ENCODE measurements around the gene AQP6.

Gene AQP6

GRCh38 chr12:50013361-50014147 lies 40.8 kb downstream of the AQP6 start:
- Mint-ChIP-seq H3K36me3 (ENCODE audit: insufficient read depth) (peaks cover 12% of the 10 kb centered on the region), H3K27me3 (no peaks in the 10 kb centered on the region), H3K9me3 (no peaks in the 10 kb centered on the region), H3K27ac (ENCODE audit: low read depth) (peak overlapping the region; percentile 17), H3K4me3 (no peak overlapping the region), H3K4me1 (peaks cover 7% of the 10 kb centered on the region)
- ATAC-seq (replicated peaks; ENCODE audit: extremely low read depth, poor library complexity, severe bottlenecking) (no peak), DNase-seq (ENCODE audit: low spot score in 2 of 2) (no peak)

DNA sequence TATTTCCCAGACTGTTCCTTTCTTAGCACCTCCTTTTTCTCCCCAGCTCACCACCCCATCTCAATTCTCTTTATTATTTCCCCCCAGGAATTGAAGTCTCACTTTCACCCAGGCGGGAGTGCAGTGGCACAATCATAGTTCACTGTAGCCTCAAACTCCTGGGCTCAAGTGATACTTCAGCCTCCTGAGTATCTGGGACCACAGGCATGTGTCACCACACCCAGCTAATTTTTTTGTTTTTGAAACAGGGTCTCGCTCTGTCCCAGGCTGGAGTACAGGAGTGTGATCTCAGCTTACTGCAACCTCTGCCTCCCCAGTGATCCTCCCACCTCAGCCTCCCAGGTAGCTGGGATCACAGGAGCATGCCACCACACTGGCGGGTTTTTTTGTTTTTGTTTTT lies 41.6 kb downstream of the AQP6 start:
- Mint-ChIP-seq H3K27ac (ENCODE audit: low read depth) (no peak overlapping the region), H3K4me3 (no peak overlapping the region), H3K36me3 (ENCODE audit: insufficient read depth) (peaks cover 12% of the 10 kb centered on the region), H3K9me3 (no peaks in the 10 kb centered on the region), H3K27me3 (no peaks in the 10 kb centered on the region), H3K4me1 (peaks cover 14% of the 10 kb centered on the region)
- ATAC-seq (replicated peaks; ENCODE audit: extremely low read depth, poor library complexity, severe bottlenecking) (no peak), DNase-seq (ENCODE audit: low spot score in 2 of 2) (no peak)

GRCh38 chr12:50016501-50017475 lies 44.0 kb downstream of the AQP6 start:
- no peak overlapping the region for H3K4me3 Mint-ChIP-seq
- H3K27me3 Mint-ChIP-seq: no peaks in the 10 kb centered on the region
- H3K36me3 Mint-ChIP-seq (ENCODE audit: insufficient read depth): peaks cover 8% of the 10 kb centered on the region
- DNase-seq (ENCODE audit: low spot score in 2 of 2) (no peak), ATAC-seq (replicated peaks; ENCODE audit: extremely low read depth, poor library complexity, severe bottlenecking) (no peak)
- H3K4me1 Mint-ChIP-seq: peaks cover 14% of the 10 kb centered on the region
- no peaks in the 10 kb centered on the region for H3K9me3 Mint-ChIP-seq
- no peak overlapping the region for H3K27ac Mint-ChIP-seq (ENCODE audit: low read depth)

DNA sequence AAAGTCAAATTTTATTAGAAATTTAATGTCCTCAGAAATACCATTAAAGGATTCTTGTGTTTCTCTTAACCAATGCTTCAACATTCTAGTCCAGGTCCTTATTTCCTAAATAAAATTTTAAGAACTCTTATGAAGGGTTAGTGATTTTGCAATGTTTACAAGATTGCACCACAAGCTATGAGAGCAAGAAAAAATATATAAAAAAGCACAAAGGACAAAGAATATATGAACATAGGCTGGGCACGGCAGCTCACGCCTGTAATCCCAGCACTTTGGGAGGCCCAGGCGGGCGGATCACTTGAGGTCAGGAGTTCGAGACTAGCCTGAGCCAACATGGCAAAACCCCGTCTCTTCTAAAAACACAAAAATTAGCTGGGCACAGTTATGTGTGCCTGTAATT lies 44.9 kb downstream of the AQP6 start:
- ATAC-seq (replicated peaks; ENCODE audit: extremely low read depth, poor library complexity, severe bottlenecking): no peak
- Mint-ChIP-seq H3K27ac (ENCODE audit: low read depth) (no peak overlapping the region), H3K36me3 (ENCODE audit: insufficient read depth) (peaks cover 8% of the 10 kb centered on the region), H3K4me3 (no peak overlapping the region), H3K9me3 (no peaks in the 10 kb centered on the region), H3K27me3 (no peaks in the 10 kb centered on the region), H3K4me1 (peaks cover 15% of the 10 kb centered on the region)
- no peak for DNase-seq (ENCODE audit: low spot score in 2 of 2)

DNA sequence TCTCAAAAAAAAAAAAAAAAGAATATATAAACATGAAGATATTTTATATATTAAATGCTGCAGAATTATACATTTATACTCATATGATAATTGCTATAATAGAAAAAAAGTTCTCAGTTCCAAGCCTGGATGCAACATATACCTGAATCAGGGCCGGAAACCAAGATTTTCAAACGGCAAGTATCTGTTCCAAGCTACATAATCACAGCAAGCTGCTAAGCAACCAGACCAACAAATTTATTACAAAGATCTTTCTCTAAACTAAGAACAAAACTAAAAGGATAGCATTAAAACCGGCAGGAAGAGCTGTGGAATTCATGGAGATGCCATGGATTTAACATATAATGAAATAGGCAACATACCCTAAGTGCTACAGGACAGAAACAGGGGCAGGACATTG lies 45.4 kb downstream of the AQP6 start:
- H3K4me3 Mint-ChIP-seq: no peak overlapping the region
- H3K27ac Mint-ChIP-seq (ENCODE audit: low read depth): peak overlapping the region; percentile 3
- peaks cover 8% of the 10 kb centered on the region for H3K36me3 Mint-ChIP-seq (ENCODE audit: insufficient read depth)
- DNase-seq (ENCODE audit: low spot score in 2 of 2): no peak
- H3K27me3 Mint-ChIP-seq: no peaks in the 10 kb centered on the region
- no peak for ATAC-seq (replicated peaks; ENCODE audit: extremely low read depth, poor library complexity, severe bottlenecking)
- H3K9me3 Mint-ChIP-seq: no peaks in the 10 kb centered on the region
- H3K4me1 Mint-ChIP-seq: peaks cover 19% of the 10 kb centered on the region

- ATAC-seq (replicated peaks; ENCODE audit: extremely low read depth, poor library complexity, severe bottlenecking) (no peak), DNase-seq (ENCODE audit: low spot score in 2 of 2) (no peak)
- no peak overlapping the region for H3K4me3 Mint-ChIP-seq
- H3K27me3 Mint-ChIP-seq: no peaks in the 10 kb centered on the region
- no peak overlapping the region for H3K27ac Mint-ChIP-seq (ENCODE audit: low read depth)
- H3K4me1 Mint-ChIP-seq: peaks cover 12% of the 10 kb centered on the region
- peaks cover 6% of the 10 kb centered on the region for H3K36me3 Mint-ChIP-seq (ENCODE audit: insufficient read depth)
- H3K9me3 Mint-ChIP-seq: no peaks in the 10 kb centered on the region
Observed at GRCh38 chr12:50018968-50019367, 46.2 kb downstream of the AQP6 start.

DNA sequence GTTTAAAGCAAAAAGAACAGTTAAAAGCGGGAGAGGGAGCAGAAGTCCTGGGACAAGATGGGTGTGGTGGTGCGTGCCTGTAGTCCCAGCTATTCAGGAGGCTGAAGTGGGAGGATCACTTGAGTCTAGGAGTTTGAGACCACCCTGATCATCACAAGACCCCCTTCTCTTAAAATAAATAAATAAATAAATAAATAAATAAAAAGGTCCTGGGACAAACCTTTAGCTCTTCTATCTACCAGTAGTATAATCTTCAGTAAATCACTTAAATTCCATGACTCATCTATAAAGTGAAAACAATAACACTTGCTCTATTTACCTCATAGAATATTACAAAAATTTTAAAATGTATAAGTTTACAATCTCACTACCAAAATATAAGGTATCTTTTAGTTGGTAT lies 46.8 kb downstream of the AQP6 start:
- Mint-ChIP-seq H3K9me3 (no peaks in the 10 kb centered on the region), H3K4me3 (no peak overlapping the region), H3K36me3 (ENCODE audit: insufficient read depth) (peaks cover 6% of the 10 kb centered on the region), H3K27me3 (no peaks in the 10 kb centered on the region), H3K4me1 (peaks cover 17% of the 10 kb centered on the region), H3K27ac (ENCODE audit: low read depth) (no peak overlapping the region)
- DNase-seq (ENCODE audit: low spot score in 2 of 2): no peak
- ATAC-seq (replicated peaks; ENCODE audit: extremely low read depth, poor library complexity, severe bottlenecking): no peak

DNA sequence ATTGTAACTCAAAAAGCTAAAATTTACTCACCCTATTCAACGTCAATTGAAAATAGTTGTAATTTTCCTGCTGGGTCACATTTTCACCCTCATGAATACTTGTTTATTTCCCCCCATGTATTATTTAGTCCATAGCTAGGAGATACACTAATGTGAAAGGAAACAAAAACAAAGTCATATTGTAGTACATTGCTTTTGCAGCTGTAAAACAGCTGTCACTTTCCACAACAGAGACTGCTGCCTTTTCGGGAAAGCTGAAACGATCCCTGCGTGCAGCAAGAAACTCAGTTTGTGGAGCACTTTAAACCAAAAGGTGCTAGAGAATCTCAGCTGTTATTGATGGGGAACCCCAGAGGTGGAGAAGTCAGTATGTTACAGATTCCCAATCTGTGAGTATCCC lies 48.3 kb downstream of the AQP6 start:
- H3K4me1 Mint-ChIP-seq: peaks cover 32% of the 10 kb centered on the region
- H3K4me3 Mint-ChIP-seq: no peak overlapping the region
- H3K9me3 Mint-ChIP-seq: peaks cover 6% of the 10 kb centered on the region
- H3K36me3 Mint-ChIP-seq (ENCODE audit: insufficient read depth): peaks cover 6% of the 10 kb centered on the region
- ATAC-seq (replicated peaks; ENCODE audit: extremely low read depth, poor library complexity, severe bottlenecking): no peak
- no peak overlapping the region for H3K27ac Mint-ChIP-seq (ENCODE audit: low read depth)
- H3K27me3 Mint-ChIP-seq: no peaks in the 10 kb centered on the region
- no peak for DNase-seq (ENCODE audit: low spot score in 2 of 2)

DNA sequence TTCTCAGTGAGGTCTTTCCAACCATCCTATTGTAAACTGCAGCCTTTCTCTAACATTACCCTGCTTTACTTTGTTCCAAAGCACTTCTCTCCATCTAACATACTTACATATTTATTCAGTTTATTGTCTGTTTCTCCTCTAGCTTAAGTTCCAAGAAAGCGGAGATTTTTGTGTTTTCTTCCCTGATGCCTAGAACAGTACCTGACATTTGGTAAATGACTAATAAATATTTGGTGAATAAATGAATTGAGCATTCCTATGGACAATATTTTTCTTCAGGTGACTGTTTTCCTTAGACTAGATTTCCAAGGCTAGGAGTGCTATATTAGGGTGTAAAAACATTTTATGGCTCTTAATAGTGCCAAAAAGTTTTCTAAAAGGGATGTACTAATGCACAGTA lies 50.2 kb downstream of the AQP6 start:
- ATAC-seq (replicated peaks; ENCODE audit: extremely low read depth, poor library complexity, severe bottlenecking) (no peak), DNase-seq (ENCODE audit: low spot score in 2 of 2) (no peak)
- Mint-ChIP-seq H3K9me3 (peaks cover 6% of the 10 kb centered on the region), H3K4me1 (peaks cover 33% of the 10 kb centered on the region), H3K36me3 (ENCODE audit: insufficient read depth) (peaks cover 6% of the 10 kb centered on the region), H3K27me3 (no peaks in the 10 kb centered on the region), H3K27ac (ENCODE audit: low read depth) (no peak overlapping the region), H3K4me3 (no peak overlapping the region)

DNA sequence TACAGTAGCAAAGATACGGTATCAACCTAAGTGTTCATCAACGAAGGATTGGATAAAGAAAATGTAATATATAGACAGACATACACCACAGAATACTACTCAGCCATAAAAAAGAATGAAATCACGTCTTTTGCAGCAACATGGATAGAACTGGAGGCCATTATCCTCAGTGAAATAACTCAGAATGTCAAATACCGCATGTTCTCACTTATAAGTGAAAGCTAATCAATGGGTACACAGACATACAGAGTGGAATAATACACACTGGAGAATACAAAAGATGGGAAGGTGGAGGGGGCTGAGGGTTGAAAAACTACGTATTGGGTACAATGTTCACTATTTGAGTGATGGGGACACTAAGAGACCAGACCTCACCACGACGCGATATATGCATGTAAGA lies 51.5 kb downstream of the AQP6 start:
- peak overlapping the region; percentile 97 for H3K27ac Mint-ChIP-seq (ENCODE audit: low read depth)
- ATAC-seq (replicated peaks; ENCODE audit: extremely low read depth, poor library complexity, severe bottlenecking): no peak
- peak overlapping the region; percentile 98 for H3K4me3 Mint-ChIP-seq
- H3K36me3 Mint-ChIP-seq (ENCODE audit: insufficient read depth): peaks cover 6% of the 10 kb centered on the region
- no peak for DNase-seq (ENCODE audit: low spot score in 2 of 2)
- peaks cover 27% of the 10 kb centered on the region for H3K4me1 Mint-ChIP-seq
- no peaks in the 10 kb centered on the region for H3K27me3 Mint-ChIP-seq
- peaks cover 6% of the 10 kb centered on the region for H3K9me3 Mint-ChIP-seq

DNA sequence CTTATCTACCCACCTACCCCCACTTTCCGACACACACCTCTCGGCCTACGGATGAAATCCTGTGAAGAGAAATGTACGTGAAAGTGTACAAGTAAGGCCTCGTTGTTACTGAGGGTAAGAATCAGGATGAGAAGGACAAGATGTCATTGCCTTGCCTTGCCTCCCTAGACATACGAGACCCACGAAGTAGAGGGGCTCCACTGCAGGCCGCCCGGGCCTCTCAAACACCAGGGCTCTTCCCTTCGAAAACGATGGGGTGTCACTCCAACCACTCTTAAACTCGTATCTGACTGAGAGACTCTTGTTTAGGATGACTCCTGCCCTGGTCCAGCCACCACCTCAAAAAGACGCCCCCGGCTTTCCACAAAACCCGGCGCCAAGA lies 52.0 kb downstream of the AQP6 start:
- DNase-seq (ENCODE audit: low spot score in 2 of 2): peak in 1 of 2 donors; percentile 20
- peaks cover 6% of the 10 kb centered on the region for H3K36me3 Mint-ChIP-seq (ENCODE audit: insufficient read depth)
- peak; percentile 29 for ATAC-seq (replicated peaks; ENCODE audit: extremely low read depth, poor library complexity, severe bottlenecking)
- peaks cover 6% of the 10 kb centered on the region for H3K9me3 Mint-ChIP-seq
- H3K27me3 Mint-ChIP-seq: no peaks in the 10 kb centered on the region
- peak overlapping the region; percentile 98 for H3K4me3 Mint-ChIP-seq
- H3K27ac Mint-ChIP-seq (ENCODE audit: low read depth): peak overlapping the region; percentile 97
- H3K4me1 Mint-ChIP-seq: peaks cover 26% of the 10 kb centered on the region

DNA sequence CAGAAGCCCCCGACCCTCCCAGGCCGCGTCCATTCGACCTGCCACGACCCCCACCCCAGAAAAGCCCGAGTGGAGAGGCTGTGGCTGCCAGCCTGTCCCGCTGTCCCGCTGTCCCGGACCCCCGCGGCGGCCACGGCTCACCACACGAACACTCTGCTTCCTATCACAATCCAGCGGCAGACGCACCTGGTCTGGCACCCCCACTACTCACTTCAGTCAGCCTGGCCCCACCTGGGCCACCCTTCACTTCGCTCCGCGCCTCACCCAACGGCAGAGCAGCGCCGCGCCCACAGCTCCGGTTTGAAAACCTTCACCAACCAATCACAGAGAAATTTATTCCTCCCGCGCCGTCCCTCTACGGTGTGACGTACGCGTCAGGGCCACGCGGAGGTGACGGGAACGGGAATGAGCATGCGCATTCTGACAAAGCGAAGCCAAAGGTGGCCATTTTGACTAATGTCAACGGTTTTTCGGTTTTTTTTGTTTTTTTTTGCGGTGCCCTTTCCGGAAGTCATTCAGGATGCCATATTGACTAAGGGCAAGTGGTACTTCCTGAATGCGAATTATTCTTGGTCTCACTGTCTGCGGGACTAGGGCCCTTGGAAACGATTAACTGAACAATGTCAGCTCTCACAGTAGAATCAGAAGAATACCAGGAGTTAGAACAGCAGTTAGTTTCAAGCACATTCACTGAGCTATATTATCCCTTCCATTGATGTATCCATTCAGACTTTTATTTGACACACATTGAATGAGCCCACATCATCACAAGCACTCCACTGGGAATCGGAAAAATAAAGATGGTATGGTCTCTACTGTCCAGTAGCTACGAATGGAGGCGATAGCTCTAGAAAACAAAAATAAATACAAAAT lies 52.7 kb downstream of the AQP6 start, which contains the start of gene RACGAP1:
Gene RACGAP1, minus strand, starts transcription at position 308 of the 873 bp plus-strand sequence. CDS start 8,779 bp downstream, outside the sequence.
- peaks cover 6% of the 10 kb centered on the region for H3K9me3 Mint-ChIP-seq
- H3K27me3 Mint-ChIP-seq: no peaks in the 10 kb centered on the region
- peak within 1 kb of the TSS; percentile 98 for H3K4me3 Mint-ChIP-seq
- DNase-seq (ENCODE audit: low spot score in 2 of 2) (peak; percentile 87 to 97), ATAC-seq (replicated peaks; ENCODE audit: extremely low read depth, poor library complexity, severe bottlenecking) (peak; percentile 95)
- peaks cover 6% of the 10 kb centered on the region for H3K36me3 Mint-ChIP-seq (ENCODE audit: insufficient read depth)
- H3K4me1 Mint-ChIP-seq: peaks cover 26% of the 10 kb centered on the region
- peak within 1 kb of the TSS; percentile 97 for H3K27ac Mint-ChIP-seq (ENCODE audit: low read depth)
